ENCODE data around the gene KRTAP4-8. TPM values are rescaled to one million over a fixed set of nuclear protein-coding genes. Genes with fewer than 3 reads are reported as not detected.
"Not testable (repeated sequence)": the region's sequence is repeated elsewhere in the genome, so short reads cannot be mapped to it uniquely, and the experiment has no call there.

KRTAP4-8 gene
- total and polyA plus RNA-seq, 3 donors from 2014 or later: not detected

DNA sequence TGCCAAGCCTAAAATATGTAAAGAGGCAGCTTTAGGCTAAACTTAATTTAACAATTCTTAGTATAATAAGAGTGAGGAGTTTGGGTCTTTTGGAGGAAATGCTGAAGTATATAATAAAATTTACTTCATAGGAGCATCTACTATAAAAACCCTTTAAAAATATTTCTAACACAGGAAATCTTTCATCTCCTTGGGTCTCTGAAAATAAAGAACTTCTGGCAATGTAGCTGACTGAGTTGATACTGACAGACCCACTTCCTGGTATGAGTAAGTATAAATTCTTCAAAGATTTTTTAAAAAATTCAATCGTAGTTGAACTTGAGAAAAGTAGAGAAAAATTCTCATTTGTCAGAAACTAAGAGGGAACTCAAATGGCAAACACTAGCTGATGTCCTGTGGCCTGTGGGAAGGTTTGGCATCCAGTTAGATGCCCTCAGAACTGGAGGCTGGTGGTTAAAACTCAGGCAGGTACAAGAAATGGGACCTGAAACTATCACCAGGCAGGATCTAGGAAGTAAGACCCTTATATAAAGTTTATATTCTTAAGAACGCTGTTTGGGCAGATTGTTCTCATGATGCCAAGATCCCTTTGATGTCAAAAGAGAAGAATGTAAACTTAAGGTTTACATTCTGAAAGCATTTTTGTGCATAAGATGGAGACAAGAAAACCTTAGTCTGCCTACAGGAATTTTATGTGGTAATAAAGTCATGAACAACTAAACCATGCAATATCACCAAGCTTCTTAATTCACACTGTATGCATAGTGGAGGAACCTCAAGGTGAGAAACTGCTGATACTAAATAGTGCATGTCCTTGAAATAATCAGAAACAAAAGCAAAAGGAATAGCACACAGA is 36.2 kb upstream of the KRTAP4-8 start:
- DNase-seq: no peak
- no peaks in the 10 kb centered on the region for H3K4me1 ChIP-seq
- no peak overlapping the region for H3K27ac ChIP-seq
- intact Hi-C loops (cut with DNase I; ENCODE audit: low total_unique reads): no loop called here
- H3K4me3 ChIP-seq: no peak overlapping the region
- H3K27me3 ChIP-seq: no peaks in the 10 kb centered on the region
- TF ChIP-seq POLR2A (IDR thresholded peaks at IDR 0.05): no peak
- TF ChIP-seq CTCF (IDR thresholded peaks at IDR 0.05): no peak
- H3K36me3 ChIP-seq (ENCODE audit: low read depth, missing control alignments): no peaks in the 10 kb centered on the region
- WGBS, 2 donors: 77 to 83% methylated on average over 2 of the region's 2 CpGs
- no peaks in the 10 kb centered on the region for H3K9me3 ChIP-seq

GRCh38 chr17:41131979-41132378 is 34.0 kb upstream of the KRTAP4-8 start:
- Histone ChIP-seq H3K4me3 (no peak overlapping the region), H3K9me3 (no peaks in the 10 kb centered on the region), H3K36me3 (ENCODE audit: low read depth, missing control alignments) (no peaks in the 10 kb centered on the region), H3K27me3 (no peaks in the 10 kb centered on the region), H3K4me1 (no peaks in the 10 kb centered on the region), H3K27ac (no peak overlapping the region)
- intact Hi-C loops (cut with DNase I; ENCODE audit: low total_unique reads): no loop called here
- DNase-seq: no peak
- 88 to 94% methylated on average over 3 of the region's 3 CpGs for WGBS, 2 donors
- TF ChIP-seq POLR2A (IDR thresholded peaks at IDR 0.05): no peak
- TF ChIP-seq CTCF (IDR thresholded peaks at IDR 0.05): no peak

GRCh38 chr17:41127371-41127770 is 29.4 kb upstream of the KRTAP4-8 start:
- Histone ChIP-seq H3K36me3 (ENCODE audit: low read depth, missing control alignments) (no peaks in the 10 kb centered on the region), H3K9me3 (no peaks in the 10 kb centered on the region), H3K27me3 (no peaks in the 10 kb centered on the region), H3K27ac (no peak overlapping the region), H3K4me1 (no peaks in the 10 kb centered on the region), H3K4me3 (no peak overlapping the region)
- no peak for DNase-seq
- 64 to 71% methylated on average over 1 of the region's 1 CpG for WGBS, 2 donors
- no peak for TF ChIP-seq POLR2A (IDR thresholded peaks at IDR 0.05)
- TF ChIP-seq CTCF (IDR thresholded peaks at IDR 0.05): no peak
- intact Hi-C loops (cut with DNase I; ENCODE audit: low total_unique reads): no loop called here

DNA sequence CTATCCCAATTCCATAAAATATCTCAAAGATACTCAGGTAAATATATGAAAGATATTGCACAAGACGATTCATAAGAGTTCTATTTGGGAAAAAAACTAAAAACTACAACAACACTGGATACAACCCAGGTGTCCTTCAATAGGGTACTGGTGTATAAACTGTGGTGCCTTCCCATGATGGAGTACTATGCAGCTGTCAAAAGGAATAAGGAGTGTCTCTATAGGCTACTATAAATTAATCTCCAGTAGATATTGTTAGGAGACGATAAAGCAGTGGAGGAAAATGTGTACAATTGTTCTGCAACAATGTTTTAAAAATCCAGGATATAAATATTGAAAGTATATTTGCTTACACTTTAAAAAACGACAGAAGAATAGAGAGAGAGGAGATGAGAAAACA is 28.5 kb upstream of the KRTAP4-8 start:
- WGBS, 2 donors: 81 to 90% methylated on average over 3 of the region's 3 CpGs
- Histone ChIP-seq H3K27ac (no peak overlapping the region), H3K9me3 (no peaks in the 10 kb centered on the region), H3K4me3 (no peak overlapping the region), H3K36me3 (ENCODE audit: low read depth, missing control alignments) (no peaks in the 10 kb centered on the region), H3K4me1 (no peaks in the 10 kb centered on the region), H3K27me3 (no peaks in the 10 kb centered on the region)
- no peak for DNase-seq
- intact Hi-C loops (cut with DNase I; ENCODE audit: low total_unique reads): no loop called here
- TF ChIP-seq CTCF (IDR thresholded peaks at IDR 0.05) (no peak), POLR2A (IDR thresholded peaks at IDR 0.05) (no peak)

DNA sequence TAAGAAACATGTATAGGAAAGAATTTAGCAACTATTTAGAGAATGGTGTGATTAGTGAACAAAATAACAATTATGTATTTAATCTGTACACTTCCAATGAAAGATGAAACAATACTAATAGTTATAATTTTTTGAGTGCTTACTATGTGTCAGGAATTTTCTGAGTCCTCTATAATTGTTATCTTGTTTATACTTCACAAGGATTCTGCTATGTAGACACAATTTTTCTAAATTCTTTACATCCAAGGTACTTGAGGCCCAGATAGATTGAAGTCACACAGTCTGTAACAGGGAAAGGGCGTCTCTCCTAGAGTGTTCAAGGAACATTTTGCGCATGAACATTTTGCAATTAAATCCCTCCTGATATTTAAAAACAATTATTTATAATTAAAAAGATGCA is 27.1 kb upstream of the KRTAP4-8 start:
- 73 to 89% methylated on average over 2 of the region's 2 CpGs for WGBS, 2 donors
- TF ChIP-seq POLR2A (IDR thresholded peaks at IDR 0.05) (no peak), CTCF (IDR thresholded peaks at IDR 0.05) (no peak)
- no peak overlapping the region for H3K4me3 ChIP-seq
- H3K4me1 ChIP-seq: no peaks in the 10 kb centered on the region
- no peaks in the 10 kb centered on the region for H3K9me3 ChIP-seq
- no peaks in the 10 kb centered on the region for H3K27me3 ChIP-seq
- H3K27ac ChIP-seq: no peak overlapping the region
- intact Hi-C loops (cut with DNase I; ENCODE audit: low total_unique reads): no loop called here
- no peaks in the 10 kb centered on the region for H3K36me3 ChIP-seq (ENCODE audit: low read depth, missing control alignments)
- DNase-seq: no peak

DNA sequence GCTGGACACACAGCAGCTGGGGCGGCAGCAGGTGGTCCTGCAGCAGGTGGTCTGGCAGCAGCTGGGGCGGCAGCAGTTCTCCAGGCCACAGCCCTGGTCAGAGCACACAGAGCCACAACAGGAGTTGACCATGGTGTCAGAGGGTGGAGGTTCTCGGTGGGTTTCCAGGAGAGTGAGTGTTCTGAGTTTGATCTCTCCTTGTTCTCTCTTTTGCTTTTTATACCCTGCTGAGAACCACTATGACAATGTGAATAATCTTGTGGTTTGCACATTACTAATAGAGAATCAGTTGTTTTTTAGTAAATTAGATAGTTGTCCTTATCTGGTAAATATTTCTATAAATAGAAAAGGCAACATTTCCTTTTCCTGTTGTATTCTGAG is 26.0 kb upstream of the KRTAP4-8 start, which contains the start of gene KRTAP4-12:
Gene KRTAP4-12, minus strand, starts transcription at position 192 of the 381 bp plus-strand sequence. Its CDS starts 60 bp downstream, at position 132.
- H3K4me3 ChIP-seq; H3K4me1 ChIP-seq; H3K36me3 ChIP-seq (ENCODE audit: low read depth, missing control alignments); H3K9me3 ChIP-seq; intact Hi-C loops (cut with DNase I; ENCODE audit: low total_unique reads); H3K27me3 ChIP-seq; DNase-seq; H3K27ac ChIP-seq: not testable (repeated sequence)
- WGBS, 2 donors: 75 to 97% methylated on average over 2 to 3 of the region's 3 CpGs

GRCh38 chr17:41123292-41123990 is 25.5 kb upstream of the KRTAP4-8 start:
- 84 to 88% methylated on average over 8 to 12 of the region's 12 CpGs for WGBS, 2 donors
- H3K9me3 ChIP-seq; H3K4me3 ChIP-seq; H3K27me3 ChIP-seq; H3K36me3 ChIP-seq (ENCODE audit: low read depth, missing control alignments); DNase-seq; H3K27ac ChIP-seq; H3K4me1 ChIP-seq; intact Hi-C loops (cut with DNase I; ENCODE audit: low total_unique reads): not testable (repeated sequence)
